ENCODE measurements around the gene CABP4. TPM values are rescaled to one million over a fixed set of nuclear protein-coding genes. Genes with fewer than 3 reads are reported as not detected.

Gene CABP4
- total and polyA plus RNA-seq, 2 donors (not counting 3 experiments of a cell fraction or from before 2014, with no cell fraction given) = 2.4 to 5.0 TPM

DNA sequence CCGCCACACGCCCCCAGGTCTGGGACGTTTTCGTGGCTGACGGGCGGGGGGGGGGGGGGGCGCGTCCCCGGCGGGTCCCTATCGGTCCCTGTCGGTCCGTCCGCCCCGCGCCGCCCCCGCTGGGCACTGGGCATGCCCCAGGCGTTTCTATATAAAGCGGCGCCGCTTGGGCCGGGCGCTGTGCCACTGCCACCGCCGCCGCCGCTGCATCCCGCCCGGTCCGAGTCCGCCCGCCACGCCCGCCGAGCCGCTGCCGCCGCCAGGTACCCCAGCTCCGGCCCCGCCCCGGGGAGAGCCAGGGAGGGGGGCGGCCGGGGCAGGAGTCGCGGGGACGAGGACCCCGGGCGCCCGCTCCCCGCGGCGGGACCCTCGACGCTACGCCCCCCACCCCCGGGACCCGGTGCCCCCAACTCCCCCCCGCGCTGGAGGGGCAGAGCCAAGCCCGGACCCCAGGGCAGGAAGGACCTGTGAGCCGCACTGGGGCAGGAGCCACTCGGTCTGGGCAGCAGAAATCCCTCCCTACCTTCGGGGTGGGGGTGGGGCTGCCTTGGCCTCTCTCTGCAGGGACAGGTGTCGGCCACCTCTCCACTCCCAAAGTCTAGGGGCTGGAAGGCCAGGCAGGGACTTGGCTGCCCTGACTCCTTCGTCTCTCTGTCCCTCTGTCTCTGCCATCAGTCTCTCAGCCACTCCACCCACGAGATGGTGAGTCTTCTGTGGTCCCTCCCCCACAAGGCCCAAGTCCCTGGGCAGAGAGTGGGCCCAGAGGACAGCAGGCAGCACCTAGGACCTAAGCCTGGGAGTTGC, 39.5 kb upstream of the CABP4 start, which contains the start of gene CARNS1:
CARNS1 (plus strand) TSS at position 178 of the 804 bp plus-strand sequence; CDS start at position 700, 522 bp downstream.
- no peak within 1 kb of the TSS for H3K4me2 ChIP-seq (ENCODE audit: insufficient read depth, low read length)
- FAIRE-seq (no peak), DNase-seq (ENCODE audit: low read depth, low spot score) (no peak)
- peaks cover 4% of the 10 kb centered on the region for H3K4me1 ChIP-seq (ENCODE audit: control insufficient read depth, extremely low read depth, insufficient read depth, low read length)
- H3K9ac ChIP-seq (replicated peaks; ENCODE audit: extremely low read depth, insufficient read depth, low read length) = no peak within 1 kb of the TSS
- CTCF ChIA-PET = no interaction called here
- H2AFZ ChIP-seq (ENCODE audit: low read depth, low read length) = no peak within 1 kb of the TSS
- no peaks in the 10 kb centered on the region for H4K20me1 ChIP-seq (replicated peaks; ENCODE audit: control insufficient read depth, extremely low read depth, insufficient read depth, low read length)
- intact Hi-C loops (cut with micrococcal nuclease) (no loop called here), dilution Hi-C loops (cut with MboI; ENCODE audit: extremely low pct_ligation_motif_present, low sequenced_read_pairs) (no loop called here)
- H3K79me2 ChIP-seq (ENCODE audit: control insufficient read depth, insufficient read depth, low read length) = no peaks in the 10 kb centered on the region
- H3K27me3 ChIP-seq (ENCODE audit: control insufficient read depth in 2 of 2, insufficient read depth in 2 of 2, low read length in 2 of 2) = peaks cover 0 to 12% of the 10 kb centered on the region in 2 experiments
- H3K9me3 ChIP-seq (replicated peaks; ENCODE audit: control insufficient read depth, insufficient read depth, low read length) = no peaks in the 10 kb centered on the region
- no peak within 1 kb of the TSS for H3K4me3 ChIP-seq (replicated peaks in 1 of 3; ENCODE audit: insufficient read depth in 1 of 3, low read depth in 1 of 3, low read length in 3 of 3)
- POLR2A ChIA-PET = no interaction called here
- H3K9me1 ChIP-seq (replicated peaks; ENCODE audit: control insufficient read depth, extremely low read depth, insufficient read depth, low read length) = no peaks in the 10 kb centered on the region
- BruUV-seq (replicated peaks) = no TSS peak
- no peak within 1 kb of the TSS for H3K27ac ChIP-seq (ENCODE audit: insufficient read depth, low read depth, low read length)
- no peaks in the 10 kb centered on the region for H3K36me3 ChIP-seq (ENCODE audit: control insufficient read depth in 2 of 2, extremely low read depth in 1 of 2, insufficient read depth in 2 of 2, low read length in 2 of 2)
- TF ChIP-seq, protein P1, sequence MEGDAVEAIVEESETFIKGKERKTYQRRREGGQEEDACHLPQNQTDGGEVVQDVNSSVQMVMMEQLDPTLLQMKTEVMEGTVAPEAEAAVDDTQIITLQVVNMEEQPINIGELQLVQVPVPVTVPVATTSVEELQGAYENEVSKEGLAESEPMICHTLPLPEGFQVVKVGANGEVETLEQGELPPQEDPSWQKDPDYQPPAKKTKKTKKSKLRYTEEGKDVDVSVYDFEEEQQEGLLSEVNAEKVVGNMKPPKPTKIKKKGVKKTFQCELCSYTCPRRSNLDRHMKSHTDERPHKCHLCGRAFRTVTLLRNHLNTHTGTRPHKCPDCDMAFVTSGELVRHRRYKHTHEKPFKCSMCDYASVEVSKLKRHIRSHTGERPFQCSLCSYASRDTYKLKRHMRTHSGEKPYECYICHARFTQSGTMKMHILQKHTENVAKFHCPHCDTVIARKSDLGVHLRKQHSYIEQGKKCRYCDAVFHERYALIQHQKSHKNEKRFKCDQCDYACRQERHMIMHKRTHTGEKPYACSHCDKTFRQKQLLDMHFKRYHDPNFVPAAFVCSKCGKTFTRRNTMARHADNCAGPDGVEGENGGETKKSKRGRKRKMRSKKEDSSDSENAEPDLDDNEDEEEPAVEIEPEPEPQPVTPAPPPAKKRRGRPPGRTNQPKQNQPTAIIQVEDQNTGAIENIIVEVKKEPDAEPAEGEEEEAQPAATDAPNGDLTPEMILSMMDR (IDR thresholded peaks at IDR 0.05; ENCODE audit: extremely low read depth in 1 of 2, insufficient read depth in 1 of 2, low read depth in 1 of 2, low read length in 2 of 2) = no peak
- TF ChIP-seq, protein P2, sequence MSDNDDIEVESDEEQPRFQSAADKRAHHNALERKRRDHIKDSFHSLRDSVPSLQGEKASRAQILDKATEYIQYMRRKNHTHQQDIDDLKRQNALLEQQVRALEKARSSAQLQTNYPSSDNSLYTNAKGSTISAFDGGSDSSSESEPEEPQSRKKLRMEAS (IDR thresholded peaks at IDR 0.05; ENCODE audit: insufficient read depth, insufficient read length) = no peak
- TF ChIP-seq MYC (IDR thresholded peaks at IDR 0.05; ENCODE audit: low read depth, low read length) = no peak
- no peak for TF ChIP-seq GATA2 (IDR thresholded peaks at IDR 0.05; ENCODE audit: insufficient read depth, insufficient read length, low read depth, low read length)
- TF ChIP-seq JUN (IDR thresholded peaks at IDR 0.05; ENCODE audit: borderline replicate concordance, insufficient read depth, insufficient read length, low read depth) = no peak
- no peak for TF ChIP-seq FOS (IDR thresholded peaks at IDR 0.05; ENCODE audit: borderline replicate concordance, insufficient read depth, low read length)
- TF ChIP-seq POLR2AphosphoS5 (IDR thresholded peaks at IDR 0.05; ENCODE audit: insufficient read depth, low read depth, low read length) = no peak
- no peak for TF ChIP-seq POLR2A (IDR thresholded peaks at IDR 0.05; ENCODE audit: low read depth, low read length)
